ENCODE measurements around the gene CFAP251.
"Not testable (repeated sequence)": the region's sequence is repeated elsewhere in the genome, so short reads cannot be mapped to it uniquely, and the experiment has no call there.

The CFAP251 gene

GRCh38 chr12:121975021-121975420, 56.6 kb downstream of the CFAP251 start:
- no peak for DNase-seq

- no peak for DNase-seq
Measured at GRCh38 chr12:121976950-121977349, 58.6 kb downstream of the CFAP251 start.

GRCh38 chr12:121980191-121980891, 61.9 kb downstream of the CFAP251 start:
- DNase-seq: peak; percentile 16

- DNase-seq: no peak
Measured at GRCh38 chr12:121980892-121981272, 62.5 kb downstream of the CFAP251 start.

- DNase-seq: no peak
Measured at GRCh38 chr12:121981456-121981855, 63.1 kb downstream of the CFAP251 start.

- no peak for DNase-seq
Measured at GRCh38 chr12:121982950-121983349, 64.6 kb downstream of the CFAP251 start.

- peak; percentile 20 for DNase-seq
Measured at GRCh38 chr12:121983536-121984210, 65.3 kb downstream of the CFAP251 start.

- no peak for DNase-seq
Measured at GRCh38 chr12:121986489-121987245, 68.3 kb downstream of the CFAP251 start.

- not testable (repeated sequence) for DNase-seq
Measured at GRCh38 chr12:121988519-121988918, 70.1 kb downstream of the CFAP251 start.

- DNase-seq: no peak
Measured at GRCh38 chr12:121989276-121990113, 71.1 kb downstream of the CFAP251 start.

- no peak for DNase-seq
Measured at GRCh38 chr12:121990114-121990647, 71.8 kb downstream of the CFAP251 start.

GRCh38 chr12:121990692-121991603, 72.6 kb downstream of the CFAP251 start:
- peak; percentile 45 for DNase-seq

GRCh38 chr12:121992059-121992879, 73.9 kb downstream of the CFAP251 start:
- peak; percentile 97 for DNase-seq

- DNase-seq: no peak
Measured at GRCh38 chr12:121996050-121996944, 77.9 kb downstream of the CFAP251 start.

- DNase-seq: peak; percentile 30
Measured at GRCh38 chr12:121996945-121997612, 78.7 kb downstream of the CFAP251 start.

GRCh38 chr12:122001466-122002209, 83.2 kb downstream of the CFAP251 start:
- no peak for DNase-seq

All from fibroblast of skin of abdomen (primary cell).